HK-2 (cell line): Measurements from ENCODE around the gene EVA1C.

ENCODE experiments used
- DNase-seq: peaks from one replicate; pipeline ENCODE4 v3.0.0-alpha.2; 2018; ENCODE audit not compliant: unreplicated experiment

Gene EVA1C

DNA sequence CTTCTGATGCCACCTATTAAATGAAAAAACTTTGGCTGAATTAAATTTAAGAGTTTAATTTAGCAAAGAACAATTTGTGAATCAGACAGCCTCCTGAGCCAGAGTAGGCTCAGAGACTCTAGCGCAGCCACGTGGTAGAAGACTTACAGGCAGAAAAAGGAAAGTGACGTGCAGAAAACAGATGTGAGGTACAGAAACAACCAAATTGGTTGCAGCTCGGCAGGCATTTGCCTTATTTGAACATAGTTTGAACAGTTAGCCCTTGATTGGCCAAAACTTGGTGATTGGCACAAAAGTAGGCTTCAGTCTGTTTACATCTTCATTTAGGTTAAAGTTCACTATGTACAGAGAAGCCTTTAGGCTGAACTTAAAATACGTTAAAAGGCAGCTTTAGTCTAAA is 149.9 kb downstream of the EVA1C start:
- DNase-seq, result no peak

DNA sequence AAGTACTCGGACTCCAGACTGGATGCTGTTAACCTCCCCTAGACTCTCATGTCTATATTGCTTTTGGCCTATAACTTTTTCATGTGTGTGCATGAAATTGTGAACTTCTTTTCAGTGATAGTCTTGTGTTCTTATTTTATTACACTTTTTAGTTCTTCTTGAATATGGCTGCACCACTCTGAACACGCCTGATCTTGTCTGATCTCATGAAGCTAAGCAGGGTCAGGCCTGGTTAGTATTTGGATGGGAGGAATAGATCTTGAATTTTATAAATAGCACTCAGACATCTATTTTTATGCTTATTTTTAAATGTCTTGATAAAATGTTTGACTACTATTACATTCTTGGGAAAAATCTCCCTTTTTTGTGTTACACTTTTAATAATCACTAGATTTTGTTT is 150.4 kb downstream of the EVA1C start:
- no peak for DNase-seq
